Transverse colon (tissue), 4 donors: ENCODE measurements around the gene NECTIN1. TPM values are rescaled to one million over a fixed set of nuclear protein-coding genes. Genes with fewer than 3 reads are reported as not detected.

ENCODE experiments used
- DNase-seq: peaks from one replicate; pipeline ENCODE4 v3.0.0-alpha.2; 2019
- H3K27ac ChIP-seq, 4 donors: fragments of 200-600 bp; sonication (generic); 2 replicates each; pipeline ENCODE4 v1.5.1; 2016 to 2018; ENCODE audit warnings: inconsistent platforms in 4 of 4
- H3K27me3 ChIP-seq: fragments of 200-600 bp; sonication (generic); 2 replicates; pipeline ENCODE4 v1.5.1; 2017; ENCODE audit warnings: inconsistent platforms
- H3K36me3 ChIP-seq, 4 donors: fragments of 200-600 bp; sonication (generic); 2 replicates each; pipeline ENCODE4 v1.5.1; 2017 to 2019; ENCODE audit warnings: inconsistent platforms in 4 of 4
- H3K4me1 ChIP-seq, 4 donors: fragments of 200-600 bp; sonication (generic); 2 replicates each; pipeline ENCODE4 v1.5.1; 2017 to 2020; ENCODE audit warnings: inconsistent platforms in 4 of 4
- H3K4me3 ChIP-seq, 4 donors: fragments of 200-600 bp; sonication (generic); 1 replicate in 1 of 4; 2 replicates in 3 of 4; pipeline versions ENCODE4 v1.5.1 to v1.6.1; 2017 to 2019; ENCODE audit warnings: inconsistent platforms in 4 of 4
- H3K9me3 ChIP-seq, 2 donors: fragments of 200-600 bp; sonication (generic); 2 replicates each; pipeline ENCODE4 v1.5.1; 2017 to 2019; ENCODE audit warnings: inconsistent platforms in 2 of 2
- EP300 ChIP-seq: sonication (generic); formaldehyde crosslinking; IDR thresholded peaks from one replicate; pipeline ENCODE4 v1.6.1; 2017; ENCODE audit warnings: antibody characterized with exemption, low read depth
- POLR2A ChIP-seq: fragments of 450-650 bp; IDR thresholded peaks from one replicate; pipeline ENCODE4 v1.6.1; 2016; ENCODE audit warnings: antibody characterized with exemption, mild to moderate bottlenecking, moderate library complexity
- POLR2AphosphoS5 ChIP-seq, 3 donors: sonication (generic); formaldehyde crosslinking; IDR thresholded peaks; one replicate each; pipeline ENCODE4 v1.6.1; 2016; ENCODE audit warnings: antibody characterized with exemption in 3 of 3
- WGBS, 2 donors: methylation state at CpG; one replicate each; pipeline ENCODE4 v1.1.5; 2018; ENCODE audit warnings: low coverage in 1 of 2; 5-methylcytosine and 5-hydroxymethylcytosine counted together
- in situ Hi-C, 4 donors: fragments of 200-750 bp; cut with MboI; loops; one replicate each; pipeline versions ENCODE4 v1.15.0 to v1.15.1; 2017; ENCODE audit warnings: low sequenced_read_pairs in 3 of 4, low pct_ligation_motif_present in 1 of 4, low pct_unique_long_range_greater_than_20kb in 1 of 4
- intact Hi-C: fragments of 100-400 bp; cut with DNase I; formaldehyde crosslinking; loops from one replicate; pipeline ENCODE4 v1.15.1; 2023; ENCODE audit warnings: low total_unique reads
- total RNA-seq, 4 donors: library from RNA; depleted of rRNA; stranded (reverse); fragments of >200 nt; gene quantifications; one replicate each; pipeline ENCODE4 v1.1.0, GENCODE V29; 2016
- TF ChIP-seq, protein P1 (sequence below), 5 experiments: fragments of 200-600 bp in 3 of 5; fragments of 450-650 bp in 2 of 5; sonication (generic) in 3 of 5; IDR thresholded peaks; 1 replicate in 2 of 5; 2 replicates in 3 of 5; pipeline ENCODE4 v1.5.1; 2016 to 2017; ENCODE audit warnings: antibody characterized with exemption in 5 of 5, inconsistent platforms in 3 of 5, mild to moderate bottlenecking in 2 of 5, moderate library complexity in 1 of 5

Gene NECTIN1
- total RNA-seq, 4 donors from 2014 or later = 11.0 to 71.2 (median 12.6) TPM

DNA sequence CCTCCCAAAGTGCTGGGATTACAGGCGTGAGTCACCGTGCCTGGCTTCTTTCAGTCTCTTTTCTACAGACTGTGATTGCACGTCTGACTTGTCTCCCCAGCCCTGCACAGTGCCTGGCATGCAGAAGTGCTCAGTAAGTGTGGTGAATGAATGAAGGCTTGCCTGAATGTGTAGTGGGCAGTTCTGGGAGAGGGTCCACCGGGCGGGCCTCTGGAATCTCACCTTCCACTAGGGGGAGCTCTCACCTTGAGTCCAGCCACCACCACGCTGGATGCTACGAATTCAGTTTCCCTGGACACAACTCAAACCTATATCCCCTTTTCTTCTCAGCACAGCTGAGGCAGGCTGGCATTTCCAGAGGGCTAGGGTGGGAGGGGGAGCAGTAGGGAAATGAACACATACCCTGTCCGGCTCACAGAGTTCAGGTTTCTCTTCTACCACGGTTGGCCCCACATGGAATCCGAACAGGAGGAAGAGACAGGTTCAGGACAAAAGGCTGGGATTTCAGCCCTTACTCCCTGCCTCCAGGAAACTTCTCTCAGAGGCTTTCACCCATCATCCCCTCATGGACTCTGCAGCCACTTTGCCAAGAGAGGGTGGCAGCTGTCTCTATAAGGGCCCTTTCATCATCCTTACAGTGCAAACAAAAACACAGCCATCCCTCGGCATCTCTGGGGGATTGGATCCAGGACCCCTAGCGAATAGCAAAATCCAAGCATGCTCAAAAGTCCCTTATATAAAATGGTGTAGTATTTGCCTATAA, 86.8 kb downstream of the NECTIN1 start:
- intact Hi-C loops = loop anchor here (10.0 kb wide), 1 partner anchor 193 kb away; no protein-coding TSS in a partner anchor
- no peak for DNase-seq
- in situ Hi-C loops = no loop called here
- WGBS, 2 donors = 50 to 82% methylated on average over 5 to 11 of the region's 12 CpGs
- no peak overlapping the region for H3K27ac ChIP-seq
- no peak overlapping the region for H3K4me3 ChIP-seq
- H3K9me3 ChIP-seq = no peaks in the 10 kb centered on the region
- H3K36me3 ChIP-seq = no peaks in the 10 kb centered on the region
- TF ChIP-seq, protein P1, sequence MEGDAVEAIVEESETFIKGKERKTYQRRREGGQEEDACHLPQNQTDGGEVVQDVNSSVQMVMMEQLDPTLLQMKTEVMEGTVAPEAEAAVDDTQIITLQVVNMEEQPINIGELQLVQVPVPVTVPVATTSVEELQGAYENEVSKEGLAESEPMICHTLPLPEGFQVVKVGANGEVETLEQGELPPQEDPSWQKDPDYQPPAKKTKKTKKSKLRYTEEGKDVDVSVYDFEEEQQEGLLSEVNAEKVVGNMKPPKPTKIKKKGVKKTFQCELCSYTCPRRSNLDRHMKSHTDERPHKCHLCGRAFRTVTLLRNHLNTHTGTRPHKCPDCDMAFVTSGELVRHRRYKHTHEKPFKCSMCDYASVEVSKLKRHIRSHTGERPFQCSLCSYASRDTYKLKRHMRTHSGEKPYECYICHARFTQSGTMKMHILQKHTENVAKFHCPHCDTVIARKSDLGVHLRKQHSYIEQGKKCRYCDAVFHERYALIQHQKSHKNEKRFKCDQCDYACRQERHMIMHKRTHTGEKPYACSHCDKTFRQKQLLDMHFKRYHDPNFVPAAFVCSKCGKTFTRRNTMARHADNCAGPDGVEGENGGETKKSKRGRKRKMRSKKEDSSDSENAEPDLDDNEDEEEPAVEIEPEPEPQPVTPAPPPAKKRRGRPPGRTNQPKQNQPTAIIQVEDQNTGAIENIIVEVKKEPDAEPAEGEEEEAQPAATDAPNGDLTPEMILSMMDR (IDR thresholded peaks at IDR 0.05) = peak in 4 of 5 experiments; percentile 43 to 60 (median 49)
- no peak for TF ChIP-seq POLR2AphosphoS5 (IDR thresholded peaks at IDR 0.05)
- no peaks in the 10 kb centered on the region for H3K4me1 ChIP-seq
- no peaks in the 10 kb centered on the region for H3K27me3 ChIP-seq

DNA sequence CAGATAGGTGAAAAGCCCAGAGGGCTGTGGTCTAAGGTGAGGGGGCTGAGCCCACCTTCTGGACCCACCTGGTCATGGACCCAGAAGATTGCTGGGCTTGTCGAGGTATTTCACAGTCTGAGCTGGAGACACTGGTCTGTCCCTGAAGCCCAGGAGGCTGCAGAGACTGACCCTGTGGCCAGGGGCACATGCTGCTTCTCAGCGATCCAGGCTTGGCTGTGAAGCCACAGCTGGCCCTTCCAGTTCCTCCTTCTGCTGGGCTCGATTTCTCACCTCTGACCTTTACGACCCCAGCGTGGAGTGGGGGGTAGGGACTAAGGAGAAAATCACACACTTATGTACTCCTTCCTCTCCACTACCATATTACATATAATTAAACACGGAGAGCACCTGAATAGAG, 88.5 kb downstream of the NECTIN1 start:
- DNase-seq = no peak

DNA sequence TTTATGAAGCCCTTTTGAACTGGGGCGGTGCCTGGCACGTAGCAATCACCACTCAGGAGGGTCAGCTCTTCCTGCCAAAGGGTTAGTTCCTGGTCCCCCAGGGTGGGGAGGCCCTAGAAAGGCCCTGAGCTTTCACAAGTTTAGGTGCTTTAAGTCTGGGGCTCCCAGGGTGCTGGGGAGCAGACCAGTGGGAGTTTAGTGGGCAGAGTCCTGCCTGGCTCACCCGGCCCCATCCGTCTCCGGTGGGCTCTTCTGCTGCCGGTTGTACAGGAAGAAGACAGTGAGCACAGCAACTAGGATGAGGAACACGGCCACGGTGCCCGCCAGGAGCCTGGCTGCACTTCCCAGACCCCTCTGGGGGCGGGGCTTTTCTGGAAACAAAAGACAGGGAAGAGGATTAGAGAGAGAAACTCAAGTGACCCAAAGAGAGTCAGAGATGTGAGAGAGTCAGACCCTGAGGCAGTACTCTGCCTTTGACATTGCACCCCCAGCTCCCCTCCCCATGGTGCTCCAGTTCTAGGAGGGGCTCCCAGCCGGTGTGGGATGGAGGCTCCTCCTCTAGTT, 89.3 kb downstream of the NECTIN1 start:
- no peak for TF ChIP-seq POLR2AphosphoS5 (IDR thresholded peaks at IDR 0.05)
- TF ChIP-seq POLR2A = no peak
- no peak for TF ChIP-seq EP300
- TF ChIP-seq, protein P1 (IDR thresholded peaks at IDR 0.05) = no peak
- no peaks in the 10 kb centered on the region for H3K4me1 ChIP-seq
- no peak overlapping the region for H3K4me3 ChIP-seq
- in situ Hi-C loops (no loop called here), intact Hi-C loops (loop anchor here (10.0 kb wide), 1 partner anchor 195 kb away; no protein-coding TSS in a partner anchor)
- H3K9me3 ChIP-seq = no peaks in the 10 kb centered on the region
- H3K27ac ChIP-seq = no peak overlapping the region
- DNase-seq = no peak
- H3K27me3 ChIP-seq = no peaks in the 10 kb centered on the region
- H3K36me3 ChIP-seq = no peaks in the 10 kb centered on the region
- 64% methylated on average over 11 of the region's 11 CpGs; no CpG with 5 or more reads in 1 of the 2 donors for WGBS, 2 donors

More for the DNA sequence above, 88.5 kb downstream of the NECTIN1 start:
- Histone ChIP-seq H3K4me3 (no peak overlapping the region), H3K4me1 (no peaks in the 10 kb centered on the region), H3K27ac (no peak overlapping the region), H3K36me3 (no peaks in the 10 kb centered on the region), H3K9me3 (no peaks in the 10 kb centered on the region), H3K27me3 (no peaks in the 10 kb centered on the region)
- intact Hi-C loops (loop anchor here (10.0 kb wide), 1 partner anchor 194 kb away; no protein-coding TSS in a partner anchor), in situ Hi-C loops (no loop called here)
- TF ChIP-seq, protein P1 (IDR thresholded peaks at IDR 0.05) = no peak
- TF ChIP-seq POLR2AphosphoS5 (IDR thresholded peaks at IDR 0.05) (no peak), EP300 (no peak), POLR2A (no peak)
- 39 to 42% methylated on average over 4 to 6 of the region's 6 CpGs for WGBS, 2 donors

DNA sequence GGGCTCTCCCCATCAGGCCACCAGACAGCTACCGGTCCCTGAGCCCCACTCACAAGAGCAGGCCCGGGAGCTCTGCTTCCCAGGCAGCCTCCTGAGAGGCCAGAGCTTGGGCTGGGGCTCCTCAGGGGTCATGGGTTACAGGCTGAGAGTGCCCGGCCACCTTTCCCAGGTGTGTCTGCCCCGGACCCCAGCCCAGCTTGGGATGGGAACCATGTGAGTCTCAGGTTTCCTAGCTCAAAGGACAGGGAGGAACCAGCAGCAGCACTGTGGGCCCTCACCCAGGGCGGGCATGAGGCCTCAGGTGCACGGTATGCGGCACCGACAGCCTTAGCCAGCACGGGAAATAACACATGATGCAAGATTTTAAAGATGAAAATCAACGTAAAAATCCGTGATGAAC, 90.1 kb downstream of the NECTIN1 start:
- H3K36me3 ChIP-seq = no peaks in the 10 kb centered on the region
- H3K27me3 ChIP-seq = no peaks in the 10 kb centered on the region
- H3K4me3 ChIP-seq = no peak overlapping the region
- H3K4me1 ChIP-seq = no peaks in the 10 kb centered on the region
- DNase-seq = no peak
- no peak for TF ChIP-seq EP300
- no peak for TF ChIP-seq POLR2AphosphoS5 (IDR thresholded peaks at IDR 0.05)
- TF ChIP-seq POLR2A = no peak
- TF ChIP-seq, protein P1 (IDR thresholded peaks at IDR 0.05) = no peak
- no peaks in the 10 kb centered on the region for H3K9me3 ChIP-seq
- no peak overlapping the region for H3K27ac ChIP-seq
- 80 to 83% methylated on average over 4 to 11 of the region's 11 CpGs for WGBS, 2 donors
- in situ Hi-C loops = no loop called here
- intact Hi-C loops = no loop called here
